Cardiac fibroblast (primary cell): Measurements from ENCODE around the gene MOV10L1.

Experiments used
- DNase-seq, 2 donors: peaks; one replicate each; pipeline versions ENCODE4 v3.0.0 to v3.0.0-alpha.2; 2010; ENCODE audit warnings: low read depth in 2 of 2
- H3K4me3 ChIP-seq, 2 donors: replicated peaks in 1 of 2; 1 replicate in 1 of 2; 2 replicates in 1 of 2; pipeline ENCODE4 v1.5.1; 2011; ENCODE audit warnings: low read depth in 2 of 2, low read length in 2 of 2, mild to moderate bottlenecking in 2 of 2, moderate library complexity in 1 of 2
- TF ChIP-seq, protein P1 (sequence below): IDR thresholded peaks from one replicate; pipeline ENCODE4 v1.5.1; 2011; ENCODE audit warnings: low read depth, mild to moderate bottlenecking, low read length, inconsistent platforms

MOV10L1 gene

DNA sequence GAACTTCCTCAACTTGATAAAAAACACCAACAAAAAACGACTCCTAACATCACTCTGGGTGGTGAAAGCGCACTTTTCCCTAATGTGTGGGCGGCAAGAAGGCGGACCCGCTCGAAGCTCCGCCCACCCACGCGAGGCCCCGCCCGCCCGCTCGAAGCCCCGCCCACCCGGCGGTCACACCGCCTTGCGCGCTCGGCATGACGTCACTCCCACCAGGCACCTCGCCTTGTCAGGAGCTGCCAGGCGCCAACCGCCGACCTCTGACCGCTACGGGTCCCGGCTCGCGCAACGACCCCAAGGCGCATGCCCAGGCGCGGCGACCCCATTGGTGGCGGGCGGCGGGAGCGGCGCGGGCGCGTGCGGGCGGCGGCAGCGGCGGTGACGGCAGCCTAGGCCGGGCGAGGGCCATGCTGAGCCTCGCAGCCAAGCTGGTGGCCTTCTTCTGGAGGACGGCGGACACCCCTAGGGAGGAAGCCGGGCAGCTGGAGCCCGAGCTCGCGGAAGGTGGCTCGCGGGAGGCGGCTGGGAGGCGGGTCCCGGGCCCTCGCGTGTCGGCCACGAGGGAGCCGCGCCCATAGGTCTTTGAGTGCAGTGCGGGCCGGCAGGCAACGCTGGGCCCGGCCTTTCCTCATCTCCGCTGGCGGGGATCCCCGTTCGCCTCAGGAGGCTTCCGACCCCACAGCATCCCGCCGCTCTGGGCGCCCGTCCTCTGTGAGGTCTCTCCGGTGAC is at the start of gene MOV10L1:
TSS of gene MOV10L1 (plus strand) at position 325 of the 730 bp plus-strand sequence. CDS start at position 408, 83 bp downstream.
- TF ChIP-seq, protein P1, sequence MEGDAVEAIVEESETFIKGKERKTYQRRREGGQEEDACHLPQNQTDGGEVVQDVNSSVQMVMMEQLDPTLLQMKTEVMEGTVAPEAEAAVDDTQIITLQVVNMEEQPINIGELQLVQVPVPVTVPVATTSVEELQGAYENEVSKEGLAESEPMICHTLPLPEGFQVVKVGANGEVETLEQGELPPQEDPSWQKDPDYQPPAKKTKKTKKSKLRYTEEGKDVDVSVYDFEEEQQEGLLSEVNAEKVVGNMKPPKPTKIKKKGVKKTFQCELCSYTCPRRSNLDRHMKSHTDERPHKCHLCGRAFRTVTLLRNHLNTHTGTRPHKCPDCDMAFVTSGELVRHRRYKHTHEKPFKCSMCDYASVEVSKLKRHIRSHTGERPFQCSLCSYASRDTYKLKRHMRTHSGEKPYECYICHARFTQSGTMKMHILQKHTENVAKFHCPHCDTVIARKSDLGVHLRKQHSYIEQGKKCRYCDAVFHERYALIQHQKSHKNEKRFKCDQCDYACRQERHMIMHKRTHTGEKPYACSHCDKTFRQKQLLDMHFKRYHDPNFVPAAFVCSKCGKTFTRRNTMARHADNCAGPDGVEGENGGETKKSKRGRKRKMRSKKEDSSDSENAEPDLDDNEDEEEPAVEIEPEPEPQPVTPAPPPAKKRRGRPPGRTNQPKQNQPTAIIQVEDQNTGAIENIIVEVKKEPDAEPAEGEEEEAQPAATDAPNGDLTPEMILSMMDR = no peak
- H3K4me3 ChIP-seq = no peak within 1 kb of the TSS
- peak; percentile 39 to 42 for DNase-seq

DNA sequence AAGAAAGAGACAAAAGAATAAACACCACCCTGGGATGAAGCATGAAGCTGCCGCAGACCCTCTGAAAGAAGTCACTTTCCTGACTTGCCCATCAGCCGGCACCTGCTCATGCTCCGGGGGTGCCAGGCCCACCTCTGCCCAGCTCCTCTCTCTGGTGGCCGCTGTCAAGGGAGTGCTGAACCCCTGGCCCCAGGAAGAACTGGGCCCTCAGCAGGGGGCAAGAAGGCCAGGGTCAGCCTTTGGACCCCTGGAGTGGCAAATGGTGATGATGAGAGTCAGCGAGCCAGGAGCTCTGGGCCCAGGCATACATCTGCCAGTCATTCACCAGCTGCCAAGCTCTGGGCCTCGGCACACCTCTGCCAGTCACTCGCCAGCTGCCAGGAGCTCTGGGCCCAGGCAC is 49.1 kb upstream of the MOV10L1 start:
- H3K4me3 ChIP-seq = no peak overlapping the region
- TF ChIP-seq, protein P1 = no peak
- DNase-seq = no peak

DNA sequence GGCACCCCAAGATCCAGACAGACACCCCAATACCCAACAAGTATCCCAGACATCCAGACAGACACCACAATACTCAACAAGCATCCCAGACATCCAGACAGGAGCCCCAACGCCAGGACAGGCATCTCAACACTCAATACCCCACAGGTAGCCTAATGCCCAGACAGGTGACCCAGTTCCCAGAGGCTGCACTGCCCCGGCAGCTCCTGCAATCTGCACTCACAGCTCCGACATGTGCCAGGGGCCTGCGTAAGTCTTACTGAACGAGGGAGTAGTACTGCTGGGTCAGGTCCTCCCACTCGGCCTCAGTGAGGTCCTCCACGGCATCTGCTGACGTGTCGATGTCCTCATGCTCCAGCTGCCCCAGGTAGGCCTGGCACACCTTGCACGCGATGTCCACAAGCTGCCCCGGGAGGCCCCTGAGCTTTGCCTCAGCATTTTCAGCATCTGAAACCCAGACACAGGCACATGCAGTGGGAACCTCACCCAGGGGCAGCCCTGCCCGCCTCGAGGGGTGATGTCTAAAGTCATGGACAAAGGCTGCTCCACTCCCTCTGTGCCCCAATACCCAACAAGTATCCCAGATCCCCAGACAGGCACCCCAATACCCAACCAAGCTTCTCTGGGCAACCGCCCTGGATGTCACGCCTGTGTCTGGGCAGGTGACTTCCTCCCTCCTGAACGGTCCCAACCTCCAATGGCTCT is 48.3 kb upstream of the MOV10L1 start:
- TF ChIP-seq, protein P1 = no peak
- no peak overlapping the region for H3K4me3 ChIP-seq
- no peak for DNase-seq

DNA sequence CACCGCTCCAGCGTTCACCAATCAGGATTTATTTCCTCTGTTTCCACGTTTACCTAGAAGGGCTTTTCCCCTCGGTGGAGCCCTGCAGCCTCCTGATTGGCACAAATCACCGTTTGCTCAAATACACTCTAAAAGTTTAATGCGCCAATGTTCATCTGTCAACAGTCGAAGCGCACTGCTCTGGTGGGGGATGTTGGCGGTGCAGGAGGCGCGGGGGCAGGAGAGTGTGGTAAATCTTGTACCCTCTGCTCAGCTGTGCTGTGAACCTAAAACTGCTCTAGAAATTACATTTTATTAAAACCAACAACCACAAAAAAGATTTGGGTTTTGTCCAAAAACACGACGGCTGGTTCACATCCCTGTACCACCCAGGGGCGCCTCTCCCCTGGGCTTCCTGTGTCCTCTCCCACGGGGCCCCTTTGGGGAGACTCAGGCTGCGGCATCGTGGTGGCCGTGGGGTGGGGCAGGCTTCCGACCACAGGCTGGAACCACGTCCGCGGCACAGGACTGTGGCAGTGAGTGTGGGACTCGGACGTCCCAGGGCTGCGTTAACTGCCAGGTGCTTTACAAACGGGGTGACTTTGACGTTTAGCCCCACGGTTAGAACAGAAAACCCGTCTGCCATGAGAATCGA is 45.2 kb upstream of the MOV10L1 start:
- TF ChIP-seq, protein P1 = no peak
- H3K4me3 ChIP-seq = no peak overlapping the region
- no peak for DNase-seq

DNA sequence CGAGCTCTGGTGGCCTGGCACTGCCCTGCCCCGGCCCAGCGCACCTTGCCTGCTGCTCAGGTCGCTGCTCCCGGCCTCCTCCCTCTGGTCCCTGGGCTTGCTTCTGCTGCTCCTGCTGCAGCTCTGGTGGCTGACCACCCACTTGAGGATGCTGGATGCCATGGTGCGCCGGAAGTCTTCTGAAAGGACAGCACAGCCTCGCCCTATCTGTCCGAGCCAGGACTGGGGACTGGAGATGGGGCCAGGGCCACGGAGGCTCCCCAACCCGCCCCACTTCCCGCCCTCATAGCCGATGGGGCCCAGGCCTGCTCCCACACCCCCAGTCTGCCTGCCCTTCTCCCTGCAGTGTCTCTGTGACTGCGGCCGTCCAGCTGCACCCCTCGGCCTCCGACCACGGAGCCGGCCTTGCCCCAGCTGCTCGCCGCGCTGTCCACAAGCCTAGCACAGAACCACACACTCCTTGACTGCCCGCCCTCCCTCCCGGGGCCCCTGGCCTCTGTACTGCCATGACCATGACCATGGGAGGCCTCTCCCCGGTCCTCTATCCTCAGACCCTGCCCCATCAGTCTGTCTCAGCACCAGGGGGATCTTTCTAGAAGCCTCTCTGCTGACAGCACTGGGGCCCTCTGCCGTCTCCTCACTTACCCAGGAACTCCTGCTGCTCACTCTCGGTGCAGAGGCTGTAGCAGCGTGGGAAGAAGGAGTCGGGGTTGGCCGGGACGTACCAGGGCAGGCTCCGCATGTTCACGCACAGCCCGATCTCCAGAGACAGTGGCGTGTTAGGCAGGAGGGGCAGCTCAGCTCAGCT is 44.4 kb upstream of the MOV10L1 start:
- DNase-seq = no peak
- no peak overlapping the region for H3K4me3 ChIP-seq
- TF ChIP-seq, protein P1 = no peak

DNA sequence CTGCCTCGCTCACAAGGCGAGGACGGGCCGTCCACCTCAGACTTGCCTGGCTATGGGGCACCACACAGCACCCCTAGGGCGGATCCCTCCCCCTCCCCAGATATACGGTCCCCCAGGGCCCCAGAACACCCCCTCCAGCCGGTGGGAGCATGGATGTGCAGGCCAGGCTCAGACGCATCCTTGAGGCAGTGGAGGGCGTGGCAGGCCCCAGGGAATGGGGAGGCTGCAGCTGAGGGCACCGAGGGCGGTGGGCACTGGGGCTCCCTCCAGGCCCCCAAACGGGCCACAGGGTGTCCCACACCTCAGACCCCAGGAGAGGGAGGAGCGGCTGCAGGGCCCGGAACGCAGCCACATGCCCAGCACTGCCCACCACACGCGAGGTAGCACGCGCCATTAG is 43.8 kb upstream of the MOV10L1 start:
- TF ChIP-seq, protein P1 = no peak
- no peak for DNase-seq
- no peak overlapping the region for H3K4me3 ChIP-seq
